Superior temporal gyrus (tissue), 1 donor: Measurements from ENCODE around the gene DDHD1.

Experiments
- DNase-seq: peaks from one replicate; pipeline ENCODE4 v3.0.0-alpha.2; 2016; ENCODE audit errors: extremely low spot score

The DDHD1 gene

GRCh38 chr14:52995998-52996397 is 157.1 kb downstream of the DDHD1 start:
- DNase-seq: no peak

GRCh38 chr14:52992236-52992870 is 160.8 kb downstream of the DDHD1 start:
- DNase-seq: no peak

- no peak for DNase-seq
These were observed 165.0 kb downstream of the DDHD1 start for GRCh38 chr14:52988139-52988538.

- no peak for DNase-seq
These were observed 165.6 kb downstream of the DDHD1 start for GRCh38 chr14:52987514-52987913.

GRCh38 chr14:52987042-52987441 is 166.1 kb downstream of the DDHD1 start:
- DNase-seq: no peak
